Gastrocnemius medialis (tissue), 4 donors: ENCODE measurements around the gene RABGAP1L.

Experiments used
- CTCF ChIP-seq, 5 experiments: fragments of 450-650 bp in 3 of 5; fragments of 200-600 bp in 2 of 5; sonication (generic) in 2 of 5; IDR thresholded peaks in 4 of 5; conservative IDR thresholded peaks in 1 of 5; 1 replicate in 4 of 5; 2 replicates in 1 of 5; pipeline ENCODE4 v1.5.1; 2016 to 2019; ENCODE audit warnings: antibody characterized with exemption in 5 of 5, mild to moderate bottlenecking in 3 of 5, moderate library complexity in 3 of 5
- POLR2A ChIP-seq, 2 donors: fragments of 450-650 bp; IDR thresholded peaks; one replicate each; pipeline ENCODE4 v1.6.1; 2017; ENCODE audit warnings: antibody characterized with exemption in 2 of 2, mild to moderate bottlenecking in 2 of 2, moderate library complexity in 2 of 2

GRCh38 chr1:174314433-174314832, 155.1 kb downstream of the RABGAP1L start:
- TF ChIP-seq POLR2A (IDR thresholded peaks at IDR 0.05) = no peak
- TF ChIP-seq CTCF (IDR thresholded peaks at IDR 0.05 in 4 of 5, conservative IDR thresholded peaks at IDR 0.05 in 1 of 5) = no peak
